T-helper 2 cell treated with Interferon-gamma antibody and Interleukin-4, amounts not matched to agents 5 μg/mL and 100 μg/mL, for 36 hours (primary cell): Measurements from ENCODE around the gene MN1.
"Not testable (repeated sequence)": the region's sequence is repeated elsewhere in the genome, so short reads cannot be mapped to it uniquely, and the experiment has no call there.

ENCODE experiments used
- DNase-seq: peaks from one replicate; pipeline ENCODE4 v3.0.0; 2021; ENCODE audit warnings: low spot score
- H3K27ac Mint-ChIP-seq: one replicate; pipeline ENCODE4 v1.8.0; 2021; ENCODE audit warnings: mild to moderate bottlenecking, mixed read lengths
- H3K27me3 Mint-ChIP-seq: one replicate; pipeline ENCODE4 v1.8.0; 2021; ENCODE audit warnings: low read depth, mixed read lengths
- H3K36me3 Mint-ChIP-seq: one replicate; pipeline ENCODE4 v1.8.0; 2021; ENCODE audit warnings: low read depth, mixed read lengths
- H3K4me1 Mint-ChIP-seq: one replicate; pipeline ENCODE4 v1.8.0; 2021; ENCODE audit warnings: low read depth, mixed read lengths
- H3K4me3 Mint-ChIP-seq: one replicate; pipeline ENCODE4 v1.8.0; 2022; ENCODE audit warnings: mild to moderate bottlenecking, moderate library complexity, mixed read lengths
- H3K9me3 Mint-ChIP-seq: one replicate; pipeline ENCODE4 v1.8.0; 2021; ENCODE audit warnings: mixed read lengths

Gene MN1

DNA sequence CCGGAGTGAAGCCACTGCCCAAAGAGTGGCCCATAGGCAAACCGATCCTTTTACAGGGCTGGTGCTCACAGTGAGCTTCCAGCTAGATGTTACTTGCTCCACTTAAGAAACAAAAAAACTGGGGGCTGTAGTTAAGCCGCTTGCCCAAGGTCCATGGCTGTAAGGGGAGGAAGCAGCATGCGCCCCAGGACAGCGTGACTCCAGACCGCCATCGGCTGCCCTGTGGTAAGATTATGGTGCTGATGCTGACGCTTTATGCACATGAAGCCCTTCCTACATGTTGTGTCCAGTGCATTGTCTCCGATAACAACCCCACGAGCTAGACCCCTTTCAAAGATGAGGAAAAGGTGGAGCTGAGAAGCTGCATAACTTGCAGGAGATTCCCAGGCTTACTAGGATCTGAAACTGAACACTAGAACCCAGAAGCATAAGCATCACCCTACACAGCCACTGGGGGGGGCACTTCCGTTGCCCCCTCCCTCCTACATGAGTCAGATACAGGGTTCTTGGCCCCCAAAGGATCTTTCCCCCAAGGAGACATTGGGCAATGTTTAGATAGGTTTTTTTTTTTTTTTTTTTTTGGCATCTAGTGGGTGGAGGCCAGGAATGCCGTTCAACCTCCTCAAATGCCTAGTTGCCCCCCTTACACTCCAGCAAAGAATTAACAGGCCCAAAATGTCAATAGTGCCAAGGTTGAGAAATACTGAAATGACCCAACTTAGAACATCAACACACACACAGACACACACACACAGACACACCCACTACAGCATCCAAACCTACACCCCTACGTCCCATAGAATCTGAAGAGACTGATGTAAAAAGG is 53.9 kb downstream of the MN1 start:
- Mint-ChIP-seq H3K4me3 (no peak overlapping the region), H3K27me3 (peaks cover 5% of the 10 kb centered on the region), H3K4me1 (no peaks in the 10 kb centered on the region), H3K36me3 (no peaks in the 10 kb centered on the region), H3K9me3 (no peaks in the 10 kb centered on the region), H3K27ac (no peak overlapping the region)
- DNase-seq, result no peak

DNA sequence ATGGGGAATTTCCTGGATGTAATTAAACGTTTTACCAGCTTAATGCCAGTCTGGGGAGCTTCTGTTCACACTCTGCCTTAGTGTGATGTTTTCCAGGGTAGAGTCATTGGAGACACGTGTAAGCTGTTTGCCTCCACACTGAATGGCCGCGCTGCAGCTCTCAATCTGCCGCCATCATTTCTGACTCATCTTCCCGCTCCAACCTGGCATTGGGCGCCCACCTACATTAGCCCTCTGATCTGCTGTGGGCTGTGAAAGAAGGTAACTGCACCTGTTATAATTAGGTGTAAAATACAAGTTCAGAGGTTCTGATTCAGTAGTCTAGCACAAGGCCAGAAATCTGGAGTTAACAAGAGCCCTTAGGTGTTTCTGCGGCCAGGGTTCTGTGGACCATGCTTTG is 54.6 kb downstream of the MN1 start:
- Mint-ChIP-seq H3K4me3 (no peak overlapping the region), H3K4me1 (no peaks in the 10 kb centered on the region), H3K27ac (no peak overlapping the region), H3K36me3 (no peaks in the 10 kb centered on the region), H3K9me3 (no peaks in the 10 kb centered on the region), H3K27me3 (peaks cover 5% of the 10 kb centered on the region)
- no peak for DNase-seq

DNA sequence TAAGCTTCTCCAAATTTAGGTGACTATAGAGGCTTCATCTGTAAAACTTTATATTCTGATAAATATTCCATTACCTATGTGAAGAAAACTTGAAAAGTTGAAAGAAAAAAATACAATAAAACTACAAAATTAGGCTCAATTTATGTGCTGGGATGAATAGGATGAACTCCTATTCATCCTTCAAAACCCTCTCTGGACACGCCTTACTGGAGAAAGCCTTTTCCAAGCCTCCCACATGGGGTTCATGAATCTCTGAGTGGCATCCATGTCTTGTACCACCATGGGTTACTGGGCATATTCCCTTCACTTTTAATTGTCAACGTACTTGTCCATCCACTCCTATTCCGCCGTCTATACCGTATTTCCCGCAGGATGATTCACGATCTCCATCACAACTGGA is 55.7 kb downstream of the MN1 start:
- no peak overlapping the region for H3K4me3 Mint-ChIP-seq
- peaks cover 5% of the 10 kb centered on the region for H3K27me3 Mint-ChIP-seq
- no peaks in the 10 kb centered on the region for H3K4me1 Mint-ChIP-seq
- DNase-seq, result no peak
- no peaks in the 10 kb centered on the region for H3K36me3 Mint-ChIP-seq
- no peak overlapping the region for H3K27ac Mint-ChIP-seq
- no peaks in the 10 kb centered on the region for H3K9me3 Mint-ChIP-seq

DNA sequence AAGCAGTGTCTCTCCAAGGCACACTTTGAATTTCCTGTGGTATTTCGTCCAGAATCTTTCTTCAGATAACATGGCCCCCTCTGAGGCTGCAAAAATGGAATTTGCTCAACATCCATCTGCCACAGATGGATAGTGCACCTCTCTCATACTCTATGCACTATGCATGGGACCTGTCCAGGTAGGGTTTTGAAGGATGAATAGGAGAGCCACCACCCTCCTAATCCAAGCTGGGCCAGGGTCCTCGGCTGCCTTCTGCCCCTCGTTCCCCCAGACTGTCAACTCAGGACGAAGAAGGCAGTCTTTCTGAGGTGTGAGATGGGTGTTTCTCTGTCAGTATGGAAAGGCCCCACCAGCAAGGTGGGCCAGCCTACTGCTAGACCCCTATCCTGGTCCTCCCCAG is 56.4 kb downstream of the MN1 start:
- no peaks in the 10 kb centered on the region for H3K36me3 Mint-ChIP-seq
- H3K9me3 Mint-ChIP-seq, result no peaks in the 10 kb centered on the region
- no peaks in the 10 kb centered on the region for H3K4me1 Mint-ChIP-seq
- H3K27ac Mint-ChIP-seq, result no peak overlapping the region
- no peak overlapping the region for H3K4me3 Mint-ChIP-seq
- peaks cover 5% of the 10 kb centered on the region for H3K27me3 Mint-ChIP-seq
- no peak for DNase-seq

DNA sequence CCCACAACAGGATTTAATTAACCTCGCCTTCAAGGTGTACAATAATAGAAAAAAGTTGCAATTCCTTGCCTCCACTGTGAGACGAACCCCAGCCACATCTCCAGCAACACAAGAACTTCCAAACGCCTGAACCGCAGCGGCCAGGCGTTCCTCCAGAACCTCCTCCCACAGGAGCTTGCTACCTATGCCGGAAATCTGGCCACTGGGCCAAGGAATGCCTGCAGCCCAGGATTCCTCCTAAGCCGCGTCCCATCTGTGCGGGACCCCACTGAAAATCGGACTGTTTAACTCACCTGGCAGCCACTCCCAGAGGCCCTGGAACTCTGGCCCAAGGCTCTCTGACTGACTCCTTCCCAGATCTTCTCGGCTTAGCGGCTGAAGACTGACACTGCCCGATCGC is 57.5 kb downstream of the MN1 start:
- H3K27ac Mint-ChIP-seq, H3K9me3 Mint-ChIP-seq, H3K4me1 Mint-ChIP-seq, DNase-seq, H3K36me3 Mint-ChIP-seq, H3K27me3 Mint-ChIP-seq, H3K4me3 Mint-ChIP-seq: not testable (repeated sequence)

DNA sequence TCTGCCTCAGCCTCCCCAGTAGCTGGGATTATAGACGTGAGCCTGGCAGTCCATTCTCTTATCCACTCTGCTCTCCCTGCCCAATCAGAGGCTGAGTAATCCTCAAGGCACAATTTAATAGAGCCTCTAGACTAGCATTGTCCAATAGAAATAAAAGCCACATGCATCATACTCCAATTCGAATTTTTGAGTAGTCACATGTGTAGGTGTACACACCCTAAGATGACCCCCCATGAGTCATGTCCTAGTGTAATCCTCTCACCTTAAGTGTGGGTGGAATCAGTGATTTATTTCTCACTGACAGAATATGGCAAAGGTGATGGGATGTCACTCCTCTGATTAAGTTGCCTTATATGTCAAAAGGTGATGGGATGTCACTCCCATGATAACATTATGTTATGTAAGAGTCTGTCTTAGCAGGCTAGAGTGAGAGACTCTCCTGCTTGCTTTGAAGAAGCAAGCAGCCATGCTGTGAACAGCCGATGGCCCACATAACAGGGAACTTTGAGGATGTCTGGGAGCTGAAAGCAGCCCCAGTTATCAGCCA is 61.3 kb downstream of the MN1 start:
- H3K9me3 Mint-ChIP-seq, result no peaks in the 10 kb centered on the region
- no peaks in the 10 kb centered on the region for H3K36me3 Mint-ChIP-seq
- H3K27ac Mint-ChIP-seq, result no peak overlapping the region
- H3K4me3 Mint-ChIP-seq, result no peak overlapping the region
- no peaks in the 10 kb centered on the region for H3K27me3 Mint-ChIP-seq
- H3K4me1 Mint-ChIP-seq, result no peaks in the 10 kb centered on the region
- no peak for DNase-seq

DNA sequence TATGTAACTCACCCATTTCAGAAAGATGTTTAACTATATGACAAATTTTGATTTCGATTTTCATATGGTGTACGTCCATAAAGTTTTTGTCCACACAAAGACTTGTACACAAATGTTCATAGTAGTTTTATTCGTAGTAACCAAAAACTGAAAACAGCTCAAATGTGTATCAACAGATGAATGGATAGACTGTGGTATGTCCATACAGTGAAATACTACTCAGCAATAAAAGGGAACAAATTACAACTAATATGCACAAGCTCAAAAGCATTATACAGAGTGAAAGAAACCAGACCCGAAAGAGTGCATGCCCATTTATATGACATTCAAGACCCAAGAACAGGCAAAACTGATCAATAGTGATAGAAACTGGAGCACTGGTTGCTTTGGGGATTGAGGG is 64.0 kb downstream of the MN1 start:
- Mint-ChIP-seq H3K4me3 (no peak overlapping the region), H3K4me1 (no peaks in the 10 kb centered on the region), H3K36me3 (no peaks in the 10 kb centered on the region), H3K9me3 (no peaks in the 10 kb centered on the region), H3K27me3 (no peaks in the 10 kb centered on the region), H3K27ac (no peak overlapping the region)
- no peak for DNase-seq

DNA sequence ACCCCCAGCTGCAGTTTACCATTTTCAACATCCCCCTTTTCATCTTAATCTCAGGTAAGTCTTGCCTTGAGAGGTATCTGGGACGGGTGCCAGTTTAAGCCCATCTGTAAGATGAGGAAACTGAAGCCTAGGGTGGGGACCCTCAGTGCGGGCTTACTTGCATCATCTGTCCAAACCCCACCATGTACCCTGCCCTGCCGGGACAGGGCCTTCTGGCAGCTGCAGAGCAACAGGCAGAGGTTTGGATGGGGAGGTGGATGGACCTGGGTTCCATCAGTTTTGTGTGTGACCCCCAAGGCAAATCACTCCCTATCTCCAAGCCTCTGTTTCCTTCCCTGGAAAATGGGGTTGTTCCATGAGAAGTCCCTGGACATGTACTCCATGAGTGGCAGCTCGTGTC is 67.5 kb downstream of the MN1 start:
- H3K36me3 Mint-ChIP-seq, result no peaks in the 10 kb centered on the region
- no peaks in the 10 kb centered on the region for H3K27me3 Mint-ChIP-seq
- no peak overlapping the region for H3K4me3 Mint-ChIP-seq
- no peaks in the 10 kb centered on the region for H3K4me1 Mint-ChIP-seq
- H3K27ac Mint-ChIP-seq, result no peak overlapping the region
- no peaks in the 10 kb centered on the region for H3K9me3 Mint-ChIP-seq
- no peak for DNase-seq

DNA sequence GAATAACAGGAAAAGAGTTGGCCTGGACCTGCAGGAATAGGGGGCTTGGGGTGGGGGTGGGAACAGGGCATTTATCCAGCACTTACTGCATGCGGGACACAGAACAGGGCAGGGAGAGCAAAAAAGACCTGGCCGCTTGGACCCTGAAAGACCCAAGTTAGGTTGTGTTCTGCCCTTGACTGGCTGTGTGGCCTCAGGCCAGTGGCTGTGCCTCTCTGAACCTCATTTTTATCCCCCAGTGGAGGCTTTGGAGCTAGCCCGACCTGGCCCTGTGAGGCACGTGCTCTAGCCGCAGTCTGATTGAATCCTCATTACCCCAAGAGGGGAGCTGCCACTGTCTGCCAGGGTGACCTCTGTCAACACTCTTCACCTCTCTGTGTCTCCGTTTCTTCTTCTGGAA is 68.7 kb downstream of the MN1 start:
- H3K9me3 Mint-ChIP-seq, result no peaks in the 10 kb centered on the region
- H3K36me3 Mint-ChIP-seq, result no peaks in the 10 kb centered on the region
- no peak for DNase-seq
- no peaks in the 10 kb centered on the region for H3K4me1 Mint-ChIP-seq
- no peak overlapping the region for H3K27ac Mint-ChIP-seq
- H3K4me3 Mint-ChIP-seq, result no peak overlapping the region
- no peaks in the 10 kb centered on the region for H3K27me3 Mint-ChIP-seq

DNA sequence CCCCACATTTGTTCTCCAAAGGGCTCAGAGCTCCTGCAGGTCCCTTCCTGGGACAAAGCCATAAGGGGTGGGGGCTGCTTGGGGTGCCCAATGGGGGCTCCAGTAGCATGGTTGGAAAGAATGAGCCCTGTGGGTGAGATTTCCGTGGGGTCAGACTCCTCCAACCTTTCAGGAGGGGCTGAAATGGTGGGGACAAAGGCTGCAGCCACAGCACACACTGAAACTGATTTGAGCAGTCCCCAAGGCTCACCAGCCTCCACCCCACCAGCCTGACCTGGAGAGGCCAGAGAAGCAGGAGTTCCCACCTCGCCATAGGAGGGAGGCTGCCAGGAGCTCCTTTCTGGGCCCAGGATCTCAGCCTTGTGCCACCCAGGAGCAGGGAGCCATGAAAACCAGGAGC is 69.2 kb downstream of the MN1 start:
- H3K27ac Mint-ChIP-seq, result no peak overlapping the region

DNA sequence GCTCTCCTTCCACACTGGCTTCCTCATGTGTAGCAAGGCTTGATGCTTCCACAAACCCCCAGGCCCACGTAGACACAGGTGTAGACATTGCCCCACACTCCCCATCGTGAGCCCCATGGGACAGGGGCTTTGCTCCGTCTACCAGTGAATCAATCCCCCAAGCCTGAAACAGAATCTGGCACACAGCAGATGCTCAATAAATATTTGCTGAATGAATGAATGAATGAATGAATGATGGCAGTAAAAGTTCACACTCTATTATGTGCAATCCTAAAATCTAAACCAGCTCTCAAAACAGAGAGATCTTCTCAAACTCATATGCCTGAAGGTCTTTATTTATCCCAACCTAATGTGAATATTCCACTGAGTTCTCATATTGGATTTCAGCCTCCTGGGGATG is 69.9 kb downstream of the MN1 start:
- H3K9me3 Mint-ChIP-seq, result no peaks in the 10 kb centered on the region
- no peak overlapping the region for H3K4me3 Mint-ChIP-seq
- H3K27me3 Mint-ChIP-seq, result no peaks in the 10 kb centered on the region
- no peak overlapping the region for H3K27ac Mint-ChIP-seq
- H3K36me3 Mint-ChIP-seq, result no peaks in the 10 kb centered on the region
- H3K4me1 Mint-ChIP-seq, result no peaks in the 10 kb centered on the region
- DNase-seq, result no peak

More for the DNA sequence above, 69.2 kb downstream of the MN1 start:
- no peak for DNase-seq
- Mint-ChIP-seq H3K27me3 (no peaks in the 10 kb centered on the region), H3K4me3 (no peak overlapping the region), H3K9me3 (no peaks in the 10 kb centered on the region), H3K4me1 (no peaks in the 10 kb centered on the region), H3K36me3 (no peaks in the 10 kb centered on the region)

DNA sequence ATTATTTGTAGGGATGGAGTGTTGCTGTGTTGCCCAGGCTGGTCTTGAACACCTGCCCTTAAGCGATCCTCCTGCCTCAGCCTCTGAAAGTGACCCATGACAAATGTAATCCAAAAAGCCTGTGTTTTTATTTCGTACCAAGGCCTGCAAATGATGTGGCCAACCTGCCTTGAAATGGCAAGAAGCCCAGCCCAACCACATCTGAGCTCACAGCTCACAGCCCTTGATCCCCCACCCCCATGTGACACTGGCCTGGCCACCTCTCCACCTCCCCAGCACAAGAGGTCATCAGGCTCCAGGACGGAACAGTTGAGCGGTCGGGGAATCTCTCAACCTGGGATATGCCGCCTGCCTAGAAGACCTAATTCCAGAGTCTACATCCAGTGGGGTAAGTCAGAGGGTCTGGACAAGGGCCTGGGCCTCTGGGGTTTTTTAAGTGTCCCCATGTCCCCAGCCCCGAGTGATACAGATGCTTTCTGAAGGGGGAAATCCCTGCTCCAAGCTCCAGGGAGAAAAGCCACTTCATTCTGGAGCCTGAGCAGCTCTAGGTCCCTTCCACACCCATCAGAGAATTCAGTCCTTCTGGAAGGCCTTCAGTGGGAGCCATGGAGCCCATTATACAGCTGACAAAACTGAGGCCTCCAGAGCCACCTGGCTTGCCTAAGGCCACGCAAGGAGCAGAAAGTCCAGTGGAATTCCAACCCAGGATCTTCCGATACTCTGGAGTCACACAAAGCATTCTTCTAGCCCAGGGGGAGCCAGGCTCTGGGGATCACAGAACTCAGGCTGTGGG is 70.7 kb downstream of the MN1 start:
- Mint-ChIP-seq H3K4me1 (no peaks in the 10 kb centered on the region), H3K9me3 (no peaks in the 10 kb centered on the region), H3K36me3 (no peaks in the 10 kb centered on the region), H3K27me3 (no peaks in the 10 kb centered on the region), H3K4me3 (no peak overlapping the region), H3K27ac (no peak overlapping the region)
- no peak for DNase-seq

DNA sequence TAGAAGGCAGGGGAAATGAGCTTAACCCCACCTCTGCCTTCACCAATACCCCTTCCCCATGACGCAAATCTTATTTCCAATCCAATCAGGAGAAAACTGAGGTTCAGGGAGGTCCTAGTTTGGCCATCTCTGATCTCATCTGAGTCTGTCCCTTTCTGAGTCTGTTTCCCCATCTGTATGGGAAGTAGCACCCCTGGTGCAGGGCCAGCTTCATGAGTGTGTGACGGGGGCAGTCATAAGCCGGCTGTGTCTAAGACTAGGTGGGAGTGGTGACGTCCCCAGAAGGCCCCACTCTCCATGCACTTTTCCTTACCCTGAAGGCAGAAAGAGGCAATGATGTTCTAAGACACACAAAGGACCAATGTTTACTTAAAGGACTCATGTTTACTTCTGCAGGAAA is 72.3 kb downstream of the MN1 start:
- no peaks in the 10 kb centered on the region for H3K27me3 Mint-ChIP-seq
- H3K4me1 Mint-ChIP-seq, result no peaks in the 10 kb centered on the region
- H3K36me3 Mint-ChIP-seq, result no peaks in the 10 kb centered on the region
- H3K9me3 Mint-ChIP-seq, result no peaks in the 10 kb centered on the region
- no peak overlapping the region for H3K27ac Mint-ChIP-seq
- H3K4me3 Mint-ChIP-seq, result no peak overlapping the region
- DNase-seq, result no peak

DNA sequence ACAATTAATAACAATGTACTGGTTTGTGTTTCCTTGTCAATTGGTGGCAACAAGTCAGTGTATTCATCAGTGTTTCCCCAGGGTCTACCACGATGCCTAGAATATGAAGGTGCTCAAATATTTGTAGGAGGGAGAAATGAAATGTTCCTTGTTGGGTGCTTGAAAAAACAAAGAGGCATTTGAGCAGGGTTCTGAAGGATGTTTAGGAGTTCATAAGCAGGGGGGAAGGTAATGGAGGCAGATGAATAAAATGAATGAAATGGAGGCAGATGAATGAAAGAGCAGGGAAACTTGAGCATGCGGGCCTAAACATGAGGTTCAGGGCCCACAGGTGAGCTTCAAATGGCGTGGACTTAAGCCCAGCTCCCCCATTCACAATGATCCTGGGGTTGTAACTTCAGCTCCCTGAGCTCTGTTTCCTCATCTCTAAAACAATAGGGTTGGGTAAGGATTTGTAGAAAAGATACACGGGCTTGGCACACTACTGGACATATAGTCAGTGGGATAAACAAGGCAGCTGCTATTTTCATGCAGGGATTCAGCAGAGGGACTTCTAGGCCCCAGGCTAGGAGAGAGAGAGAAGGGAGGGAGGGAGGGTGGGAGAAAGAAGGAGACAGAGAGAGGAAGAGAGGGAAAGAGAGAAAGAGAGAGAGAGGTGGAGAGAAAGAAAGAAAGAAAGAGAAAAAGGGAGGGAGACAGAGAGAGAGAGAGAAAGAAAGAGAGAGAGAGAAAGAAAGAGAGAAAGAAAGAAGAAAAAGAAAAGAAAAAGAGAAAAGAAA is 73.7 kb downstream of the MN1 start:
- no peaks in the 10 kb centered on the region for H3K4me1 Mint-ChIP-seq
- no peaks in the 10 kb centered on the region for H3K27me3 Mint-ChIP-seq
- no peak overlapping the region for H3K4me3 Mint-ChIP-seq
- DNase-seq, result no peak
- H3K27ac Mint-ChIP-seq, result no peak overlapping the region
- H3K9me3 Mint-ChIP-seq, result no peaks in the 10 kb centered on the region
- no peaks in the 10 kb centered on the region for H3K36me3 Mint-ChIP-seq
